ENCODE results near the gene CLEC12A. TPM values are rescaled to one million over a fixed set of nuclear protein-coding genes. Genes with fewer than 3 reads are reported as not detected.

Gene CLEC12A
- total RNA-seq, 4 donors from 2014 or later, result 0.19 to 0.64 (median 0.51) TPM; not detected in 1

DNA sequence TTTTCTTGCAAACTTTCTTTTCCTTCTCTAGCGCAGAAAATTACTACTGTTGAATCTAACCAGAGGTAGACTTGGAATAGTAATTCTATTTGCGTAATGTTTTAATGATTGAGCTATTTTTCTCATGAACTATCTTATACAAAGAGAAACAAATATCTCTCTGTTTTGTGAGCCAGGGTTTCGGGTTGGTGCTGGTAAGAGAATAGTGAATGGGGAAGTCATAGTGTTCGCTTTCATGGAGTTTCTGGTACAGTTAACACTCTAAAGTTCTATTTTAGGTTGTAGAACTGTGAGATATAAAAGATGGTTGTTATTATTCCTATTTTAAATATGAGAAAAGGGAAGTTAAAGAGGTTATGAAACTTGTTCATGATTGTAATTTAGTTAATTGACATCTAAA is 21.1 kb downstream of the CLEC12A start:
- no peak overlapping the region for H3K4me3 ChIP-seq (ENCODE audit: low read depth, poor library complexity, severe bottlenecking)
- no peak for DNase-seq (ENCODE audit: low spot score in 2 of 2)
- intact Hi-C loops (cut with DNase I; ENCODE audit: low total_unique reads), result no loop called here
- WGBS, 2 donors, result 79 to 89% methylated on average over 4 of the region's 4 CpGs
- no peak for TF ChIP-seq POLR2A (IDR thresholded peaks at IDR 0.05)
- TF ChIP-seq, protein P1, sequence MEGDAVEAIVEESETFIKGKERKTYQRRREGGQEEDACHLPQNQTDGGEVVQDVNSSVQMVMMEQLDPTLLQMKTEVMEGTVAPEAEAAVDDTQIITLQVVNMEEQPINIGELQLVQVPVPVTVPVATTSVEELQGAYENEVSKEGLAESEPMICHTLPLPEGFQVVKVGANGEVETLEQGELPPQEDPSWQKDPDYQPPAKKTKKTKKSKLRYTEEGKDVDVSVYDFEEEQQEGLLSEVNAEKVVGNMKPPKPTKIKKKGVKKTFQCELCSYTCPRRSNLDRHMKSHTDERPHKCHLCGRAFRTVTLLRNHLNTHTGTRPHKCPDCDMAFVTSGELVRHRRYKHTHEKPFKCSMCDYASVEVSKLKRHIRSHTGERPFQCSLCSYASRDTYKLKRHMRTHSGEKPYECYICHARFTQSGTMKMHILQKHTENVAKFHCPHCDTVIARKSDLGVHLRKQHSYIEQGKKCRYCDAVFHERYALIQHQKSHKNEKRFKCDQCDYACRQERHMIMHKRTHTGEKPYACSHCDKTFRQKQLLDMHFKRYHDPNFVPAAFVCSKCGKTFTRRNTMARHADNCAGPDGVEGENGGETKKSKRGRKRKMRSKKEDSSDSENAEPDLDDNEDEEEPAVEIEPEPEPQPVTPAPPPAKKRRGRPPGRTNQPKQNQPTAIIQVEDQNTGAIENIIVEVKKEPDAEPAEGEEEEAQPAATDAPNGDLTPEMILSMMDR (IDR thresholded peaks at IDR 0.05), result no peak

DNA sequence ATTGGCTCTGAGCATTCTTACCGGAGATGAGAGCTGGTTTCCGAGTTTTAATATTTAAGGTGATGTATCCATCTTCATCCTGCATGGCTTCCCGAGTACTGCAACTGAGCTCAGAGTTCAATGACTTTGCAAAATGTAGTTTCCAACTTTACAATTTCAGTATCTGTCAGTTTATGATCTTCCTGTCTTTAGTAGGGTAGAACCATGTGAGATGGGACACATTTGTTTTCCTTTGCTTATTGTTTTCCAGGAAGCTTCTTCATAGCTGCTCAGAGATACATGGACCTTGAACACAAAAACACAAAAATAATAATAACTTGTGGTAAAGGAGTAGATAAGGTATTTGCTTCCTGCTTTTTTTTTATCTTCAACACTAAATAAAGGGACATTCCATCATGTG is 27.8 kb downstream of the CLEC12A start, which contains the start of gene CLEC1B:
Gene CLEC1B, minus strand, starts transcription at position 106 of the 400 bp plus-strand sequence. Its CDS starts 21 bp downstream, at position 85.
- H3K4me3 ChIP-seq (ENCODE audit: low read depth, poor library complexity, severe bottlenecking), result no peak within 1 kb of the TSS
- TF ChIP-seq, protein P1 (IDR thresholded peaks at IDR 0.05), result no peak
- TF ChIP-seq POLR2A (IDR thresholded peaks at IDR 0.05), result no peak

DNA sequence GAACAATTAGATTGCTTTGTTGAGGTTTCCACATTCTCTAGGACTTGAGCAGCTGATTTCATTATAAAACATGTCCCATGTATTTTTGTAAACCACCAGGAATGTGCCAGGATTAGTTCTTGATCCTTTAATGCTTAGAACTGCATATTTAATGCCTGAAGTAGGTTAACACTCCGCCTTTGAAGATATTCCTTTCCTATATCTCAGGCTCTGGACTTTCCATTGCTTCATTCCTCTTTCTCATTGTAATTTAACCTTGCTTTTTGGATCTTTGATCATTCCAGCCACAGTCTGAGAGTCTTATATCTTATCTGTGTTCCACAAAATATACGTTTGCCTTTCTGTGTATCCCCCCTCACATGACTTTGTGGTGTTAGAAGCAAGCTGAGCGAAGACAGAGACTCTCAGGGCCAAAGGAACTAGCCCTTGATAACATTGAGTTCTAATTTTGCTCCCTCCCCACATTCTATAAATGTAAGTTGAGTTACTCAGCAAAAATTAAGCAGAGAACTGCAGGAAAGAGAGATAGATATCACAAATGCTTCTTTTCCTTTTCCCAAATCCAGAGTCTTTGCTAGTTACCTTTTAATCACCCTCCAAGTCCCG is 30.1 kb downstream of the CLEC12A start:
- intact Hi-C loops (cut with DNase I; ENCODE audit: low total_unique reads), result no loop called here
- TF ChIP-seq, protein P1 (IDR thresholded peaks at IDR 0.05), result no peak
- no peak for TF ChIP-seq POLR2A (IDR thresholded peaks at IDR 0.05)
- 78 to 86% methylated on average over 4 of the region's 4 CpGs for WGBS, 2 donors
- H3K4me3 ChIP-seq (ENCODE audit: low read depth, poor library complexity, severe bottlenecking), result no peak overlapping the region
- DNase-seq (ENCODE audit: low spot score in 2 of 2), result no peak

More for the DNA sequence above, 27.8 kb downstream of the CLEC12A start, which contains the start of gene CLEC1B:
- intact Hi-C loops (cut with DNase I; ENCODE audit: low total_unique reads), result no loop called here
- no peak for DNase-seq (ENCODE audit: low spot score in 2 of 2)
- 94 to 98% methylated on average over 3 of the region's 3 CpGs for WGBS, 2 donors

DNA sequence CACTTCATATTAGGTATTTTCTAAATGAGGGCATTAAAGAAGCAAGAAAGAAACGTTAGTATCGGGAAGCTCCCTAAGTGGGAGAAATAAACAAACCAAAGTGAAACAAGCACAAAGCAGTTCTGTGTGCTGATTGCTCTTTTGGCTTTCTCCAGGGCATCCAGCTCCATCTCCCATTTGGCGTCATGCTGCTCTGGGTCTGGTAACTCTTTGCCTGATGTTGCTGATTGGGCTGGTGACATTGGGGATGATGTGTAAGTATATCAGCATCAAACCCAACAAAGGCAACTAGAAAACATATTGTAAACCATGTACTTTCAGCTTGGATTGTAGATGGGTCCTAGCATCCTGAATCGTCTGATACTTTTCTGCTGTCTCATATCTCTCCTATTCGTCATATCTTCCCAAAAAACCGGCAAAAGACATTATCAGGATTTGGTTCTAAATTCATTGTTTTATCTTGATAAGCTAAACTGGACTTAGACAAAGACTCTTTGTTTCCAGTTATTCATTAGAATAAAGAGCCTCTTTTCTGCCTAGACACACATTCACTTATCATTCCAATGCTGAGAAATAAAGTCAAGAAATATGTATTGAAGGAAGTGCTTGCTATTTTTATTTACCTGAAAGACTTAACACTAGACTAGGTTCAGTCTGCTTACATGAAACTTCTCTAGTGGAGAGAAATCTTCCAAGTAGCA is 41.6 kb downstream of the CLEC12A start:
- H3K4me3 ChIP-seq (ENCODE audit: low read depth, poor library complexity, severe bottlenecking), result no peak overlapping the region
- 79% methylated on average over 6 of the region's 6 CpGs for WGBS, 2 donors
- intact Hi-C loops (cut with DNase I; ENCODE audit: low total_unique reads), result no loop called here
- no peak for DNase-seq (ENCODE audit: low spot score in 2 of 2)
- no peak for TF ChIP-seq POLR2A (IDR thresholded peaks at IDR 0.05)
- TF ChIP-seq, protein P1 (IDR thresholded peaks at IDR 0.05), result no peak

DNA sequence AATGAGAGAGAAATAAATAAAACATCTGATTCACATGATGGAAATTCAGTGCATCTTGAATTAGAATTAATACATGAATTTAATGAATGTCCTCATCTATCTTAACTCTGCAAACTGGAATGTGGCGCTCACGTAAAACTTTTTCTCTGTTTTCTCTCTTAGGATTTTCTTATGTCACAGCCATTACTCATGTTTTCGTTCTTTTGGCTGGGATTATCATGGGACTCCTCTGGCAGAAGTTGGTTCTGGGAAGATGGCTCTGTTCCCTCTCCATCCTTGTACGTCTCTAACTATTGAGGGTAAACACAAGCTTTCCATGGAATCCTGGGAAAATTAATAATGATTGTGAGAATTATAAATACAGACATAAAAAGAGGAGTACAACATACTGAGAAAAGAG is 44.2 kb downstream of the CLEC12A start:
- 85 to 88% methylated on average over 4 of the region's 4 CpGs for WGBS, 2 donors
- no peak for TF ChIP-seq POLR2A (IDR thresholded peaks at IDR 0.05)
- TF ChIP-seq, protein P1 (IDR thresholded peaks at IDR 0.05), result no peak
- no peak for DNase-seq (ENCODE audit: low spot score in 2 of 2)
- H3K4me3 ChIP-seq (ENCODE audit: low read depth, poor library complexity, severe bottlenecking), result no peak overlapping the region
- intact Hi-C loops (cut with DNase I; ENCODE audit: low total_unique reads), result no loop called here
